ENCODE measurements around the gene TOP2B.

- TF ChIP-seq POLR2AphosphoS5 (IDR thresholded peaks at IDR 0.05) (no peak), POLR2A (IDR thresholded peaks at IDR 0.05) (no peak), EP300 (IDR thresholded peaks at IDR 0.05) (no peak)
- TF ChIP-seq, protein P1, sequence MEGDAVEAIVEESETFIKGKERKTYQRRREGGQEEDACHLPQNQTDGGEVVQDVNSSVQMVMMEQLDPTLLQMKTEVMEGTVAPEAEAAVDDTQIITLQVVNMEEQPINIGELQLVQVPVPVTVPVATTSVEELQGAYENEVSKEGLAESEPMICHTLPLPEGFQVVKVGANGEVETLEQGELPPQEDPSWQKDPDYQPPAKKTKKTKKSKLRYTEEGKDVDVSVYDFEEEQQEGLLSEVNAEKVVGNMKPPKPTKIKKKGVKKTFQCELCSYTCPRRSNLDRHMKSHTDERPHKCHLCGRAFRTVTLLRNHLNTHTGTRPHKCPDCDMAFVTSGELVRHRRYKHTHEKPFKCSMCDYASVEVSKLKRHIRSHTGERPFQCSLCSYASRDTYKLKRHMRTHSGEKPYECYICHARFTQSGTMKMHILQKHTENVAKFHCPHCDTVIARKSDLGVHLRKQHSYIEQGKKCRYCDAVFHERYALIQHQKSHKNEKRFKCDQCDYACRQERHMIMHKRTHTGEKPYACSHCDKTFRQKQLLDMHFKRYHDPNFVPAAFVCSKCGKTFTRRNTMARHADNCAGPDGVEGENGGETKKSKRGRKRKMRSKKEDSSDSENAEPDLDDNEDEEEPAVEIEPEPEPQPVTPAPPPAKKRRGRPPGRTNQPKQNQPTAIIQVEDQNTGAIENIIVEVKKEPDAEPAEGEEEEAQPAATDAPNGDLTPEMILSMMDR (IDR thresholded peaks at IDR 0.05): no peak
Observed at GRCh38 chr3:25697553-25697952, 32.8 kb upstream of the TOP2B start.
